Fibroblast of the aortic adventitia (primary cell): ENCODE data around the gene TRPM5. TPM values are rescaled to one million over a fixed set of nuclear protein-coding genes. Genes with fewer than 3 reads are reported as not detected.

Experiments
- DNase-seq: peaks from one replicate; pipeline ENCODE4 v3.0.0-alpha.2; 2010; ENCODE audit warnings: low read depth
- H3K4me3 ChIP-seq: 2 replicates; pipeline ENCODE4 v1.5.1; 2011; ENCODE audit warnings: low read depth, mild to moderate bottlenecking, control low read depth, low read length, moderate library complexity
- total RNA-seq: library from RNA; depleted of rRNA; stranded (reverse); fragments of >200 nt; gene quantifications from 2 replicates; pipeline ENCODE4 v1.2.3, GENCODE V29; 2012; ENCODE audit warnings: low replicate concordance
- TF ChIP-seq, protein P1 (sequence below): IDR thresholded peaks from 2 replicates; pipeline ENCODE4 v1.5.1; 2011; ENCODE audit warnings: mild to moderate bottlenecking, low read length, control low read depth, inconsistent platforms; ENCODE audit not compliant: insufficient read depth

TRPM5 gene
- total RNA-seq, 1 donor, result not detected

DNA sequence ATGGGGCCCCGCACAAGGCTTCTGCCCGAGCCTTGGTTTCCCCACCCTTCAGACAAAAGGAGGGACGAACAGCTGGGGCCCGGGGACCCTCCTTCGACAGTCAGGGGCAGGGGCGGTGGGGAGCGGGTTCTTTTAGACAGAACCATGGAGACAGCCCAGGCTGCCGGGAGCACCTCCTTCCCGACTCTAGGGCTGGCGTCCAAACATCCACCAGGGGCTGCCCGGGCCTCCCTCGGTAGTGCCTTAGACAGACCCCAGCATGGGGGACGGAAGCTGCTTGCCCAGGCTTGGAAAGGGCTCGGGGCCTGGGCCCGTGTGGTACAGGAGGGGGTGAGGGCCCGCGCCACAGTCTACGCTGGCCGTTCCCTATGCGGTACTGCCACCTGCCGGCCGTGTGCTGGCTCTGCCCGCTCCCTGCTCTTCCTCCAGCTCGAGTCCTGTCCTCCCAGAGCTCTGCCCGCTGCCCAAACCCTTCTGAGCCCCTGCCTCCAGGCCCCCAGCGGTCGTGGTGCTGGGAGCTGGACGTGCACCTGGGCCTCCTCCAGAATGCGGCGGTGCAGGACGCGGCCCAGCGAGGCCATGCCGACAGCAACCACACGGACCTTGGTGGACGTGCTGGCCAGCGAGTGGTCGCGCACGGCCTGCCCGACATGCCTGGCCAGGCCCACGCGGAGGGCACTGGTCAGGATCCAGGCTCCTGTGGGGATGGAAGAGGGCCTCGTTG, 23.6 kb downstream of the TRPM5 start:
- H3K4me3 ChIP-seq, result no peak overlapping the region
- TF ChIP-seq, protein P1, sequence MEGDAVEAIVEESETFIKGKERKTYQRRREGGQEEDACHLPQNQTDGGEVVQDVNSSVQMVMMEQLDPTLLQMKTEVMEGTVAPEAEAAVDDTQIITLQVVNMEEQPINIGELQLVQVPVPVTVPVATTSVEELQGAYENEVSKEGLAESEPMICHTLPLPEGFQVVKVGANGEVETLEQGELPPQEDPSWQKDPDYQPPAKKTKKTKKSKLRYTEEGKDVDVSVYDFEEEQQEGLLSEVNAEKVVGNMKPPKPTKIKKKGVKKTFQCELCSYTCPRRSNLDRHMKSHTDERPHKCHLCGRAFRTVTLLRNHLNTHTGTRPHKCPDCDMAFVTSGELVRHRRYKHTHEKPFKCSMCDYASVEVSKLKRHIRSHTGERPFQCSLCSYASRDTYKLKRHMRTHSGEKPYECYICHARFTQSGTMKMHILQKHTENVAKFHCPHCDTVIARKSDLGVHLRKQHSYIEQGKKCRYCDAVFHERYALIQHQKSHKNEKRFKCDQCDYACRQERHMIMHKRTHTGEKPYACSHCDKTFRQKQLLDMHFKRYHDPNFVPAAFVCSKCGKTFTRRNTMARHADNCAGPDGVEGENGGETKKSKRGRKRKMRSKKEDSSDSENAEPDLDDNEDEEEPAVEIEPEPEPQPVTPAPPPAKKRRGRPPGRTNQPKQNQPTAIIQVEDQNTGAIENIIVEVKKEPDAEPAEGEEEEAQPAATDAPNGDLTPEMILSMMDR, result peak; percentile 94
- DNase-seq, result peak; percentile 69

DNA sequence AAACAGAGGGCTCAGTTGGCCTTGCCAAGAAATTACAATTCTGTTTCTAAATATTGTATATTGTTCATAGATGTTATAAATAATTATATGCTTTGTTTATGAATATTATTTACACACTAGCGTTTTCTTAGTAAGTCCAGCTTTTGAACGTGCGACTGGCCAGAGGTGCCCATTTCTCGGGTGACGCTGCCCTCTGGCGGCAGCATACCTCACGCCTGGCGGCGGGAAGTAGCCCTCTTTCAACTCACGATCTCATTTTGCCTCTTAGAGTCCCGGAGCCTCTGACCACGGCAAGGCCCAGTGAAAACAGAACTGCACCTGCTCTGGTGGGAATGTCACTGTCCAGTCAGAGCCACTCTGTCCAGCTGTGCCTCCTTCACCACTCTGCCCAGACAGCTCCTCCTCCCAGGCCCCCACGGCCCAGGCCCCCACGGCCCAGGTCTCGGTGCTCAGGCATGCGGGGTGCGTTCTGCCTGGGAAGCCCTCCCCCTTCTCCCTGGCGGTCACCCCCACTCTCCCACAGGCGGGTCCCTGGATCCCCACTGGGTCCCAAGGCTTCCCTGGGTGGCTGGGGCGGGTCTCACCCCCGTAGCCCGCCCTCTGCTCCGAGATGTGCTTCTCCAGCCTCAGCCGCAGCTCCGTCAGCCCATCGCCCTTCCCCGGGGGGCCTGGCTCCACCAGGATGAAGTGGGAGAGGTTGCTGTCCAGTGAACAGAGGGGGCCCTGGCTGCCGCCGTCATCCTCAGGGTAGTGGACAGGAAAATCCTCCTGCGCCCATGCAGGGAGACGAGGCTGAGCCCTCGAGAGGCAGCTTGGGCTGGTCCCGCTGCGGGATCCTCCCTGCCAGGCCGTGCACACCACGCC, 24.4 kb downstream of the TRPM5 start:
- H3K4me3 ChIP-seq, result no peak overlapping the region
- TF ChIP-seq, protein P1, result peak; percentile 92
- peak; percentile 82 for DNase-seq

DNA sequence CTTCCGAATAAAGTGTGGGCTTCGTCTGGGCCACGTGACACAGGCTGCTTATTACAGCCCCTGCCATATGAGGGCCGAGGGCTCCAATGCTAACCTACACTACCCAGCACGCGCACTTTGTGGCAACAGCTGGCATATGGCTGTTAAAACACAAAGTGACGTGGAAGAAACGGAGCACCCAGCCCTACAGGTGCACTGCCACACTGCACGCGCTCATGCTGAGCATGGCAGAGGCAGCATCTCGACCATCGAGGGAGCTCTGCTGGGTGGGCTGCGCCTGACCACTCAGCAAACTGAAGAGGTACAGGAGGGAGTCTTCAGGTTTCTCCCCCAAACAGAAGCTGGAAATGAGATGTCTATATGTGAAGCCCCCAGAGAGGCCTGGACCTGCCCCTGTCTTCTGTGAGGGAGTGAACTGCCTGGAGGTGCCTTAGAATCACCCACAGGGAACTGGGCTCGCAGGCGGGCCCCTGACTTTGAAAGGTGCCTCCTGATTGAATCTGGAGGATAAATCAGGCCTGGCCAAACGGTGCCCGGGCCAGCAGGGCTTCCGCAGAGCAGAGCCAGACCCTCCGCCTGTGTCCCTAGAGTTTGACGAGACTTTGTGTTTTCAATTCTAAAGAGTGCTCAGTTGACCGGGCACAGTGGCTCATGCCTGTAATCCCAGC, 25.5 kb downstream of the TRPM5 start:
- DNase-seq, result no peak
- H3K4me3 ChIP-seq, result no peak overlapping the region
- TF ChIP-seq, protein P1, result no peak

DNA sequence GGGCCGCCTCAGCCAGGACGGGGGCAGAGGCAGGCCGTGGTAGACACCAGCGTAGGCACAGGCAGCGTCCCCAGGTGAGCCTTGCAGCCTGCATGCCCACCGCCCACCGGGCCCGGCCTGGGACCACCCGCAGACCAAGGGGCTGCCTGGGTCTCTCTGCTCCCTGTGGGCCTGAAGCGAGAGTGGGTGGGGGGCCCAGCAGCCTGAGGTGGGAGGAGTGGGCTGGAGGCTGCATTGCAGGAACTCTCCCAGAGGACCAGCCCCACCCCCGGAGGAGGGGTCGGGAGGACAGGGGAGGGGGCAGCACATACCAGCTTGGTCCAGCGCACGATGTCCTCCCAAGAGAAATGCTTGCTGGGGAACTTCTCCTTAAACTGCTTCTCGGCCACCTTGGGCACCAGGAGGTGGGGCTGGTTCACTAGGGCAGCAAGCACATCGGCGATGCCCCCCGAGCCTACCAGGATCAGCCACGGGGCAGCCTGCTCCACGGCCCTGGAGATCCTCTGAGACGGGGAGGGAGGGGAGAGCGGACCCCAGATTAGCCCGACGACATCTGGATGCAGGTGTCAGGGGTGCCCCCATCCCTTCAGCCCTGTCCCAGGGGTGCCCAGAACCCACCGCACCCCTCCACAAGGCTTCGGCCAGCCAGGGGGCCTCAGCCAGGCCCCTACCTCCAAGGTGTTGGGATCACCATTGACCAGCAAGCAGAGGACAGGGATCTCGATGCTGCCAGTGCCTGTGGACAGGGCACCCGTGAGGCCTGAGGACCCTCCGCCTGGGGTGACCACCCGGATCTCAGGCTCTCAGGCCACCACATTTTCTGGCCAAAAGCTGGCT, 26.2 kb downstream of the TRPM5 start:
- H3K4me3 ChIP-seq, result no peak overlapping the region
- no peak for DNase-seq
- TF ChIP-seq, protein P1, result no peak

DNA sequence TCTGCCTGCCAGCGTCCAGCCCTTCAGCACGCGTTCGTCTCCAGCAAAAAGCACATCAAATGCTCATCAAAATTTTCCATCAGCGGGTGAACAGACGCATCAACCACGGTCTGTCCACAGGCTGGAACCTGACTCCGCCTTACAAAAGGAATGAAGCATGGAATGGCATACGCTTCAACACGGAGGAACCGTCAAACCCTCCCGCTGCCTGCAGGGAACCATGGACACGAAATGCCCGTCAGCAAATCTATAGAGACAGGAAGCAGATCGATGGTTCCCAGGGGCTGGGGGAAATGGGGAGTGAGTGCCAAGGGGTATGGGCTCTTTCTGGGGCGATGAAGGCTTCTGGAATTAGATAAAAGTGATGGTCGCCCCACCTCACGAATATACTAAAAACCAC, 27.5 kb downstream of the TRPM5 start:
- TF ChIP-seq, protein P1, result no peak
- DNase-seq, result no peak

More for the DNA sequence above, 27.5 kb downstream of the TRPM5 start:
- H3K4me3 ChIP-seq, result no peak overlapping the region
